Measurements from ENCODE around the gene TFPI.
"Not testable (repeated sequence)": the region's sequence is repeated elsewhere in the genome, so short reads cannot be mapped to it uniquely, and the experiment has no call there.

The TFPI gene

DNA sequence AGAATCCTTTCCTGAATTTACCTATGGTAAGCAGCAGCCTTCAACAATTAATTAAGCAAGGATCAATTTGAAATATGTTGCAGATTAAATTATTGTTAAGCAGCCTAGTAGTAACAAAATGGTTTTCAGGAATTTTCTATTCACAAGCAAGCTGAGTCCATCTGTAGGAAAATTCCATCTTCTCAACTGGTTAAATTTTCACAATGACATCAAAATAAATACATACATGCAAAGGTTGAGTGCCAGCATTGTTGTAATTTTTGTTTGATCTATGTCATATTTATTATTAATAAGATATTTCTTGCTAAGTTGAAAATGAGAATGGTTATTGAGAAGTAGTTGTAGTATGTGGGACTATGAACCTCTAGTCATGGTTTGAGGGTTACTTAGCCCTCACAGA lies 15.3 kb upstream of the TFPI start:
- no peak for TF ChIP-seq POLR2A (IDR thresholded peaks at IDR 0.05; ENCODE audit: low read depth, low read length)
- no peak for DNase-seq (ENCODE audit: insufficient read length, low spot score)
- FAIRE-seq, result no peak

GRCh38 chr2:187569042-187569441 lies 14.8 kb upstream of the TFPI start:
- FAIRE-seq (no peak), DNase-seq (ENCODE audit: insufficient read length, low spot score) (no peak)
- TF ChIP-seq POLR2A (IDR thresholded peaks at IDR 0.05; ENCODE audit: low read depth, low read length), result no peak

DNA sequence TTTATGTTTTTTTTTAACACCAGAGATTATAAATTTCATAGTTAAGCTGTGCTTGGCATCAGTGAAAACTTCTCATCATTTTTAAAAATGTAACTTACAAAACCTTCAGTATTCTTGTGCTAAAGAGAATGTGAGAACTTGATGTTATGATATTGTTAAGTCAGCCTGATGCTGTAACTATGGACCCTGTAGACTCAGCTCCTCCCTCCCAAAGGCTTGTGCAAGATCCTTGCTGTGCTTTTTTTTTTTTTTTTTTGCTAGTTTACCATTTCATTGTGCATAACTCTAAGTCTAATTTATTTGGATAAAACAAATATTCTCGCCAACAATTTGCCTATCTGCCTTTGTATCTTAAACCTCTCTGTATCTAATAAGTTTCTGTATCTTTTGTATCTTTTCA lies 12.9 kb upstream of the TFPI start:
- DNase-seq (ENCODE audit: insufficient read length, low spot score) (no peak), FAIRE-seq (peak; percentile 6)
- TF ChIP-seq POLR2A (IDR thresholded peaks at IDR 0.05; ENCODE audit: low read depth, low read length), result no peak

DNA sequence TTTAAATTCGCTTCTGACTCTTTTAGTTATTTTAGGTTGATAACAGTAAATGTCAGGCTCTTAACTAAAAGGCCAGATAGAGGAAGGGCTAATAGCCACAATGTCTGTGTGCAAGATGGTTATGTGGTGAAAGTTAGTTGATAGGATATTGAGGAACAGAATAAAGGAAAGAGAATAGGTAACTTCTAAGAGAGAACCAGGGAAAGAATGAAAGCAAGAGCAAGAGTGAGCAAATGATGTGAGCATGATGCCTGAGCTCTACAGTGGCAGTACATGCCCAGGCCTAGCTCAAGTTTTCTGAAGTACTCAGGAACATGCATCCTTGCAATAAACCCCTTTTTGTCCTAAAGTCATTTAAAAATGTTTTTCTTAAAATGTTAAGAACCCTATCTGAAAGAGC lies 12.5 kb upstream of the TFPI start:
- no peak for TF ChIP-seq POLR2A (IDR thresholded peaks at IDR 0.05; ENCODE audit: low read depth, low read length)
- DNase-seq (ENCODE audit: insufficient read length, low spot score) (no peak), FAIRE-seq (peak; percentile 20)

DNA sequence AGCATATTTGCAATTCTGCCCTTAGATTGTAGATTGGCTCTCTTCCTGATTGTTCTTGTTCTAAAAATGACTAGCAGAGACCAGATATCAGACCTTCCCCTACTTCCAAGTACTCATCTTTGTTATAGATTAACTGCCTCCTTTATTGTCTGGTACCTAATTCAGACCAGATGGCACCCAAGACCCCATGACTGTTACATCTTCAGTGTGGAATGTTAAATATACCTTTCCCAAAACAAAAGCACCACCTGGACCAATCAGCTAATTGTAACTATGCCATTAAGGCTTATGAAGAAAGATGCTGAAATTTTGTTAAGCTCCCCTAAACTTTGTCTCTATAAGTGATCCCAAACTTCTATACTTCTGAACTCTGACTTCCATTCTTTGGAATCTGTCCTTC lies 12.0 kb upstream of the TFPI start:
- peak; percentile 41 for FAIRE-seq
- no peak for DNase-seq (ENCODE audit: insufficient read length, low spot score)
- TF ChIP-seq POLR2A (IDR thresholded peaks at IDR 0.05; ENCODE audit: low read depth, low read length), result no peak

GRCh38 chr2:187565618-187566017 lies 11.4 kb upstream of the TFPI start:
- FAIRE-seq, result not testable (repeated sequence)

DNA sequence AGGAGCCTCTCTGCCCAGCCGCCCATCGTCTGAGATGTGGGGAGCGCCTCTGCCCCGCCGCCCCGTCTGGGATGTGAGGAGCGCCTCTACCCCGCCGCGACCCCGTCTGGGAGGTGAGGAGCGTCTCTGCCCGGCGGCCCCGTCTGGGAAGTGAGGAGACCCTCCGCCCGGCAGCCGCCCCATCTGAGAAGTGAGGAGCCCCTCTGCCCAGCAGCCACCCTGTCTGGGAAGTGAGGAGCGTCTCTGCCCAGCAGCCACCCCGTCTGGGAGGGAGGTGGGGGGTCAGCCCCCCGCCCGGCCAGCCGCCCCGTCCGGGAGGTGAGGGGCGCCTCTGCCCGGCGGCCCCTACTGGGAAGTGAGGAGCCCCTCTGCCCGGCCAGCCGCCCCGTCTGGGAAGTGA lies 2.3 kb upstream of the TFPI start:
- DNase-seq (ENCODE audit: insufficient read length, low spot score); FAIRE-seq: not testable (repeated sequence)

More at GRCh38 chr2:187565618-187566017, 11.4 kb upstream of the TFPI start:
- DNase-seq (ENCODE audit: insufficient read length, low spot score), result not testable (repeated sequence)

DNA sequence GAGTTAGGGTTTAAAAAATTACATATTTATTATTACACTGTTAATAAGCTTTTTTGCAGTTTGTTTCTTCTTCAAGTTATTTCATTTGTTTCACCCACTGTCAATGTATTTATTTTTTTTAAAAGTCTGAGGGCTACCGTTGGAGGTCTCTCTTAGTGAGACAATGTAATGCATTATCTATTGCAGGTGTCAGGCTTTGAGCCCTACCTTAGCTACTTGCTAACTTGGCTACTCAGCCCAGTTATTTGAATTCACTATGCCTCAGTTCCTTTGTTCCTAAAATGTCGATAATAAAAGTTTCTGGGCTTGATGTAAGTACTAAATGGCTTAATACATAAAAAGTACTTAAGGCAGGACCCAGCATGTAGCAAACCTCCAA lies 458 bp upstream of the TFPI start:
- TF ChIP-seq POLR2A (IDR thresholded peaks at IDR 0.05; ENCODE audit: low read depth, low read length), result no peak

GRCh38 chr2:187552828-187553681 lies 1.2 kb downstream of the TFPI start:
- FAIRE-seq (peak; percentile 89), DNase-seq (ENCODE audit: insufficient read length, low spot score) (no peak)
- no peak for TF ChIP-seq POLR2A (IDR thresholded peaks at IDR 0.05; ENCODE audit: low read depth, low read length)

More for the DNA sequence above, 458 bp upstream of the TFPI start:
- DNase-seq (ENCODE audit: insufficient read length, low spot score) (no peak), FAIRE-seq (no peak)

- no peak for TF ChIP-seq POLR2A (IDR thresholded peaks at IDR 0.05; ENCODE audit: low read depth, low read length)
- FAIRE-seq (peak; percentile 65), DNase-seq (ENCODE audit: insufficient read length, low spot score) (no peak)
Observed at GRCh38 chr2:187552381-187552780, 1.9 kb downstream of the TFPI start.

- TF ChIP-seq POLR2A (IDR thresholded peaks at IDR 0.05; ENCODE audit: low read depth, low read length), result no peak
- FAIRE-seq (peak; percentile 20), DNase-seq (ENCODE audit: insufficient read length, low spot score) (no peak)
Observed at GRCh38 chr2:187550857-187551256, 3.4 kb downstream of the TFPI start.

- DNase-seq (ENCODE audit: insufficient read length, low spot score), result no peak
- FAIRE-seq, result no peak
- no peak for TF ChIP-seq POLR2A (IDR thresholded peaks at IDR 0.05; ENCODE audit: low read depth, low read length)
Observed at GRCh38 chr2:187549951-187550555, 4.2 kb downstream of the TFPI start.

- TF ChIP-seq POLR2A (IDR thresholded peaks at IDR 0.05; ENCODE audit: low read depth, low read length), result no peak
- FAIRE-seq (no peak), DNase-seq (ENCODE audit: insufficient read length, low spot score) (no peak)
Observed at GRCh38 chr2:187549193-187549592, 5.0 kb downstream of the TFPI start.

DNA sequence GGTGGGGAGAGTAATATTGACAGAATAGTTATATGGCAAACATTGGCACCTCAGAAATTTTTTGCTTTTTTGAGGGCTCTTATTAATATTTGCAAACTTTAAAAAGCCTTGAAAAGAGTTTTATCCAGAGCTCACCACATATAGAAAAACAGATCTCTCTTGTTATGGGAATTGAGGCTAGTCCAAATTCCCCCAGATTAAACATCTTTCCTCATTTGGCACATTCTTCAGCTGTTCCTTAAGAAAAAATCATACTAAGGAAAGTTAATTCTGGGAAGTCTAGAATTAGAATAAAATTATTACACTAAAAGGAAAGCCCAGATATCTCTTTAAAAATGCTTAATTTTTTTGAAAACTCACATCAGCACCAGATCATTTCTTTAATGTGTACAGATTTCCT lies 5.6 kb downstream of the TFPI start:
- TF ChIP-seq POLR2A (IDR thresholded peaks at IDR 0.05; ENCODE audit: low read depth, low read length), result no peak
- DNase-seq (ENCODE audit: insufficient read length, low spot score) (no peak), FAIRE-seq (no peak)

GRCh38 chr2:187547353-187547979 lies 6.8 kb downstream of the TFPI start:
- peak; percentile 28 for DNase-seq (ENCODE audit: insufficient read length, low spot score)
- peak; percentile 100 for FAIRE-seq
- no peak for TF ChIP-seq POLR2A (IDR thresholded peaks at IDR 0.05; ENCODE audit: low read depth, low read length)
